Adipocyte (in vitro differentiated cells): ENCODE results near the gene PRPF6.

ENCODE experiments used
- DNase-seq: peaks from one replicate; pipeline ENCODE4 v3.0.0-alpha.2; 2015; ENCODE audit warnings: low read depth
- H3K27me3 ChIP-seq: replicated peaks from 2 replicates; pipeline ENCODE4 v1.7.0; 2013; ENCODE audit warnings: mild to moderate bottlenecking, low read length, moderate library complexity; ENCODE audit not compliant: control insufficient read depth, insufficient read depth
- H3K36me3 ChIP-seq: 2 replicates; pipeline ENCODE4 v1.7.0; 2013; ENCODE audit warnings: low read length, mild to moderate bottlenecking, moderate library complexity; ENCODE audit not compliant: control insufficient read depth, insufficient read depth, severe bottlenecking
- H3K4me1 ChIP-seq: 2 replicates; pipeline ENCODE4 v1.7.0; 2013; ENCODE audit warnings: mild to moderate bottlenecking, low read length, moderate library complexity; ENCODE audit not compliant: control insufficient read depth, insufficient read depth
- H3K4me3 ChIP-seq: 2 replicates; pipeline ENCODE4 v1.7.0; 2013; ENCODE audit warnings: mild to moderate bottlenecking, low read length, moderate library complexity
- H3K9ac ChIP-seq: 2 replicates; pipeline ENCODE4 v1.7.0; 2013; ENCODE audit warnings: mild to moderate bottlenecking, low read length, moderate library complexity
- H3K9me3 ChIP-seq: 2 replicates; pipeline ENCODE4 v1.7.0; 2013; ENCODE audit warnings: mild to moderate bottlenecking, low read length, moderate library complexity; ENCODE audit not compliant: control insufficient read depth

PRPF6 gene

DNA sequence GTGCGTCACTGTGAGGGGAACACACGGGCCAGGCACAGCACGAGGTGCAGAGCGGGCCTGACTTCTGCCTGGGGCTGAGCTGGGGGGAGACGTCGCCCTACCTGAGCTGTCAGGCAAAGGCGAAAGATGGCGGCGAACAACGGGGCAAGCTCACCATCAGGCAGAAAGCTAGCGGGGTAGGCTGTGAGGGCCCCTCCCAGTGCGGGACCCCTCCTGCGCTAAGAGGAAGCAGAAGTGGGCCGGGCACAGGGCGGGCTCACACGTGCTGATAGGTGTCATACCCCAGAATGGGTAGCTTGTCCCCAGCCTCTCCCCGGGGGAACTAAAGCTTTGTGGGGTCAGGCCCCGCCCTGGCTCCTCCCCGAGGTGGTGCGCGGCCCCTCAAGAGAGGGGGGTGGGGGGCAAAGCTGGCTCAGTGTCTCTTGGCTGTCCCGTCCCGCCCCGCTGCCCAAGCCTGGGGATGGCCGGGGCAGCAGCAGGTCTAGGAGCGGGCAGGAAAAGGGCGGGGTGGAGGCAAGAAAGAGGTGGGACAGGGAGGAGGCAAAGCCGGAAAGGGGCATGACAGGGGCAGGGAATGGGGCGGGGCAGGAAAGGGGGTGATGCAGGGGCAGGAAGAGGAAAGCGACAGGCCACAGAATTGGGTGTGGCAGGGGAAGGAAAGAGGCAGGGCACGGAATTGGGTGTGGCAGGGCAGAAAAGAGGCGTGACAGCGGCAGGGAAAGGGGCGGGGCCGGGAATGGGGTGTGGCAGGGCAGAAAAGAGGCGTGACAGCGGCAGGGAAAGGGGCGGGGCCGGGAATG, 39.5 kb upstream of the PRPF6 start:
- H3K27me3 ChIP-seq = no peaks in the 10 kb centered on the region
- no peaks in the 10 kb centered on the region for H3K4me1 ChIP-seq
- no peak overlapping the region for H3K9ac ChIP-seq
- DNase-seq = no peak
- no peaks in the 10 kb centered on the region for H3K9me3 ChIP-seq
- no peak overlapping the region for H3K4me3 ChIP-seq
- H3K36me3 ChIP-seq = peaks cover 51% of the 10 kb centered on the region

DNA sequence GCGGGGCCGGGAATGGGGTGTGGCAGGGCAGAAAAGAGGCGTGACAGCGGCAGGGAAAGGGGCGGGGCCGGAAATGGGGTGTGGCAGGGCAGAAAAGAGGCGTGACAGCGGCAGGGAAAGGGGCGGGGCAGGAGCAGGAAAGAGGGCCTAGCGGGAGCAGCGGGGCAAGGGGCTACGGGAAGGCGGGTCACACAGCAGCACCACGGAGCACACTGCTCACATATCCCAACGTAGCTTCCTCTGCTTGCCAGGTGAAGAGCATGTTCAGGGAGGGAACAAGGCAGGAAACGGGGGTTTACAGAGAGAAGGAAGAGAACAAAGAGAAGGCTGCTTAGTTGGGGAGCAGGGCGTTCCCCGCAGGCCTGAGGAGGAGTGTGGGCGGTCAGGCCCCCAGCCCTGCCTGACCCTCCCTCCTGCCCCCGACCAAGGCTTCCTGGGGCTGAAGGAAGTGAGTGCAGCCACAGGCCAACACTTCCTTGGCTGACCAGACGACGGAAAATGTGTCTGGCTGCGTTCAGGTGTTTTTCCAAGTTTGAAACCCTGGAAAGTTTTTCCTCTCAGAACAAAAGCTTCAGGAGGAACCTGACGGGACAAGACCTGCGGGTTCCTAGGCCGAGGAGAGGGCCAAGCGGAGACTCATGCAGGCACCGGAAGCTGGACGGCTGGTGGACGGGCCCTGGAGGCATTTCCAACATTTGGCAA, 38.5 kb upstream of the PRPF6 start:
- no peaks in the 10 kb centered on the region for H3K9me3 ChIP-seq
- peak; percentile 43 for DNase-seq
- H3K4me3 ChIP-seq = no peak overlapping the region
- H3K9ac ChIP-seq = no peak overlapping the region
- no peaks in the 10 kb centered on the region for H3K27me3 ChIP-seq
- no peaks in the 10 kb centered on the region for H3K4me1 ChIP-seq
- peaks cover 51% of the 10 kb centered on the region for H3K36me3 ChIP-seq

- Histone ChIP-seq H3K4me1 (peaks cover 4% of the 10 kb centered on the region), H3K9ac (no peak overlapping the region), H3K9me3 (no peaks in the 10 kb centered on the region), H3K27me3 (no peaks in the 10 kb centered on the region), H3K36me3 (peaks cover 51% of the 10 kb centered on the region), H3K4me3 (no peak overlapping the region)
- DNase-seq = no peak
These were observed 37.7 kb upstream of the PRPF6 start for GRCh38 chr20:63942969-63943807.

DNA sequence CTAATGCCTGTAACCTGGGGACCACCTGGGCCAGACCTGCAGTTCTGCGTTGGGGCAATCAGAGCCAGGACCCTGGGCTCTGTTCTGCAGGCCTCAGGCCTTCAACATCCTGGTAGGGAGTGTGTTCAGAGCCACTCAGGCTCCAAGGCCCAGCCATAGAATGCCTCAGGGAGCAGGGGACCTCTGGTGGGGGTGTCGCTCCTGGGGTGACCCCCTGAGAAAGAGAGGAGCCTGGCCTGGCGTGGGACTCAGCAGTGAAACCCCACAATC, 37.2 kb upstream of the PRPF6 start:
- H3K9ac ChIP-seq = no peak overlapping the region
- H3K27me3 ChIP-seq = no peaks in the 10 kb centered on the region
- no peak overlapping the region for H3K4me3 ChIP-seq
- peaks cover 6% of the 10 kb centered on the region for H3K4me1 ChIP-seq
- DNase-seq = no peak
- no peaks in the 10 kb centered on the region for H3K9me3 ChIP-seq
- H3K36me3 ChIP-seq = peaks cover 51% of the 10 kb centered on the region

- peaks cover 51% of the 10 kb centered on the region for H3K36me3 ChIP-seq
These were observed 36.6 kb upstream of the PRPF6 start for GRCh38 chr20:63944078-63944941.

DNA sequence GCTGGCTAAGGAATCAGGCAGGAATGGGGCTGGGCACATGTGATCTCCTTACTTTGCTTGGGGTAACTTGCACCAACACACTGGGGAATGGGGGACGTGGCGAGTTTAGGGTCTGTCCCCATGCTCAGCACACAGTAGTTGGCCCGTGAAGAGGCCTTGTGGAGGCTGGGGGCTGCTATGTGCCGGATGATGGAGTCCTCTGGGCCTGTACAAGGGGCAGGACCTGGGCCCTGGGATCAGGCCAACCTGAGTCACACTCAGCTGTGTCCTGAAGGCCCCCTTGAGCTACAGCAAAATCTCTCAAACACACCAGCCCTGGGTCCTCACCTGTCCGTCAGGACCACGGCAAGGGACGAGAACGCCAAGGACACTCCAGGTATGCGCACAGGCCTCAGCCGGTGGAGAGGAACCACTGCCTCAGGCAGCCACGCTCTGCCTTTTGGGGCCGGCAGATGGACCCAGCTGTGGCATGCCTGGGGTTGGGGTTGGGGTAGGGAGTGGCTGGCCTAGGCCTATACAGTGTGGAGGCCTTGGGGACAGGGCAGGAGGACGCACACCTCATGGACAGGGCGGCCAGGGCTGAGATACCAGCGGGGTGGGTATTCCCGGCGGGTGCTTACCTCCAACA, 35.8 kb upstream of the PRPF6 start:
- H3K4me3 ChIP-seq = no peak overlapping the region
- no peak for DNase-seq
- peaks cover 20% of the 10 kb centered on the region for H3K4me1 ChIP-seq
- H3K9me3 ChIP-seq = no peaks in the 10 kb centered on the region
- no peak overlapping the region for H3K9ac ChIP-seq
- peaks cover 47% of the 10 kb centered on the region for H3K36me3 ChIP-seq
- no peaks in the 10 kb centered on the region for H3K27me3 ChIP-seq

More at GRCh38 chr20:63944078-63944941, 36.6 kb upstream of the PRPF6 start:
- Histone ChIP-seq H3K4me3 (no peak overlapping the region), H3K4me1 (peaks cover 12% of the 10 kb centered on the region), H3K27me3 (no peaks in the 10 kb centered on the region), H3K9ac (no peak overlapping the region), H3K9me3 (no peaks in the 10 kb centered on the region)
- DNase-seq = no peak

GRCh38 chr20:63945921-63946920, 34.7 kb upstream of the PRPF6 start:
- Histone ChIP-seq H3K4me1 (peaks cover 31% of the 10 kb centered on the region), H3K4me3 (no peak overlapping the region), H3K27me3 (no peaks in the 10 kb centered on the region), H3K9me3 (no peaks in the 10 kb centered on the region), H3K9ac (no peak overlapping the region), H3K36me3 (peaks cover 36% of the 10 kb centered on the region)
- no peak for DNase-seq

DNA sequence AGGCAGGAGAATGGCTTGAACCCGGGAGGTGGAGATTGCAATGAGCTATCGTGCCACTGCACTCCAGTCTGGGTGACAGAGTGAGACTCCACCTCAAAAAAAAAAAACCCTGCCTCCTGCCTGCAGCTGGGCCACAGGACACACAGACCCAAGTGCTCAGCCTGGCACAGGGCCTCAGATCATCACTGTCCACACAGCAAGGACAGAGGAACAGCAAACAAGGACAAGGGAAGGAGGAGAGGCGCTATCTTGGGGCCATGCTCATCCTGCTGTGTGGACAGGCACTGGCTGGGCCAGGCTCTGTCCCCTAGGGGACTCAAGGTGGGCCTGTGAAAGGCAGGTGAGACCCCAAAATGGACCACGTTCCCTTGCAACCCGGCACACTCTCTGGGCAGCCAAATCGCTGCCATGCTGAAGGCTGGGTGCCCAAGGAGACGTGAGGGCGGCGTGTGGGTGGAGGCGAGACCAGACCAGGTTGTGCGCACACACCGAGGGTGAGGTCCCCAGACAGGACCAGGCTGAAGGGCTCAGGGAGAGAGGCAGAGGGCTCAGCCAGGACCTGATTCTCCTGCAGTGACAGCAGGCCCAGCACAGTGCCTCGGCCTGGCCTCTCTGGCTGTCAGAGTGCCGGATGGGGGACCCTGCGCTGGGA, 33.8 kb upstream of the PRPF6 start:
- no peak for DNase-seq
- Histone ChIP-seq H3K27me3 (no peaks in the 10 kb centered on the region), H3K4me3 (no peak overlapping the region), H3K36me3 (peaks cover 34% of the 10 kb centered on the region), H3K4me1 (peaks cover 33% of the 10 kb centered on the region), H3K9me3 (no peaks in the 10 kb centered on the region), H3K9ac (no peak overlapping the region)

DNA sequence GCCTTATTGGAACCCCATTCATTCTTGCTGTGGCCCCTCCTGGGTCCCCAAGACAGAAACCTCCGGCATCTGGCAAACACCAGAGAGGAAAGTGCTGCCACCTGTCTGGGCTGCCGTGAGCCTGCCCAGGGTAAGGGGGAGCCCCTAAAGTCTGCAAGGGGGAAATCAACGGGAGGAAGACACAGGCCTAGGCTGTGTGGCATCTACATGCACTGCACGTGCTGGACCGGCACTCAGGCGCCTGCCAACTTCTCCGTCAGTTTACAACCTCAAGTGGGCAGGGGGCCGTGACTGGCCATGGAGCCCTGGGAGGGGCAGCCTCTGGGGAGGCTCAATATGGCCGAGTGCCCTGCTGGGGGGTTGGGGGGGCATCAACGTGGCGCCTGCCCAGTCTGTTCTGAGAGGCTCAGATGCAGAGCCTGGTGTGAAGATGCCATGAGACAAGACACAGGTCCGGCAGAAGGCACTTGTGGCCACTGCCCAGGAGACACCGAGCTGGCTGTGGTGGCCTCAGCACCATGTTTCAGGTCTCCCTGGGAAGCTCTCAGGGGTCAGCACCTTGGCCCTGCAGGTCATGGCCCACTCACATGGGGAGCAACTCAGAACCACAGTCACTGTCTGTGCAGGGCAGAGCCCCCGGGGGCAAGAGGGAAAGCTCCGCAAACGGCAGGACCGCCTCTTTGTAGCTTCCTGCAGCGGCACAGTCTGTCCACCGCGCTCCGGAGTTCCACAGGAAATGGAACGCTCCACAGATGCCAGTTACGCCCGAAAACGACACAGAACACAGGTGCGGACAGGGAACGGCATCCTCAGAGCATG, 33.1 kb upstream of the PRPF6 start:
- H3K36me3 ChIP-seq = peaks cover 32% of the 10 kb centered on the region
- no peak for DNase-seq
- no peak overlapping the region for H3K9ac ChIP-seq
- H3K27me3 ChIP-seq = no peaks in the 10 kb centered on the region
- H3K4me1 ChIP-seq = peaks cover 33% of the 10 kb centered on the region
- no peak overlapping the region for H3K4me3 ChIP-seq
- H3K9me3 ChIP-seq = no peaks in the 10 kb centered on the region
